Astrocyte (in vitro differentiated cells and primary cell): ENCODE measurements around the gene NDUFA8.

Source experiments
- CTCF ChIP-seq: IDR thresholded peaks from 2 replicates; pipeline ENCODE4 v1.5.1; 2011; ENCODE audit warnings: low read depth, mild to moderate bottlenecking, inconsistent platforms, low read length, moderate library complexity; ENCODE audit not compliant: insufficient read depth
- EZH2 ChIP-seq: IDR thresholded peaks from 2 replicates; pipeline ENCODE4 v1.6.1; 2012; ENCODE audit warnings: mild to moderate bottlenecking, low read length, inconsistent platforms; ENCODE audit not compliant: insufficient read depth

DNA sequence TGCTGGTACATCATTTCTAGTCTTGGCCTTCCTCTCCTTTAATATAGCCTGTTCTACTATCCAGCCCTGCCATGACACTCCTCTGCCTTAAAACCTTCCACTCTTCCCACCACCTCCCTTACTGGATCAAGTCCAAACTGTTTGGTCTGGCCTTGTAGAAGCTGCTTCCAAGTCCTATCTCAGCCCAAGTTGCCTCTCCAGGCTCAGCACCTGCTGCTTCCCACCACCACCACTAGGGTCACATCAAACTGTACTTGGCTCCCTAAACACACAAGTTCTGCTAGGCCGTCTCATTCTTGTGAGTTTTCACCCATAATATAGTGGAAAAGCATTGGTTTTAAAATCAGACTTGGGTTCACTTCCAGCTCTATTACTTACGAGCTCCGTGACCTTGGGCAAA is 1.4 kb downstream of the NDUFA8 start:
- TF ChIP-seq EZH2, result no peak
- TF ChIP-seq CTCF, result peak; percentile 64
